RKO (cell line): ENCODE results near the gene HESX1.
A peak's percentile ranks its signal among the peaks of the same experiment; 100 is the strongest.

Experiments used
- DNase-seq: peaks from one replicate; pipeline ENCODE4 v3.0.0-alpha.2; 2016; ENCODE audit warnings: low spot score

HESX1 gene

DNA sequence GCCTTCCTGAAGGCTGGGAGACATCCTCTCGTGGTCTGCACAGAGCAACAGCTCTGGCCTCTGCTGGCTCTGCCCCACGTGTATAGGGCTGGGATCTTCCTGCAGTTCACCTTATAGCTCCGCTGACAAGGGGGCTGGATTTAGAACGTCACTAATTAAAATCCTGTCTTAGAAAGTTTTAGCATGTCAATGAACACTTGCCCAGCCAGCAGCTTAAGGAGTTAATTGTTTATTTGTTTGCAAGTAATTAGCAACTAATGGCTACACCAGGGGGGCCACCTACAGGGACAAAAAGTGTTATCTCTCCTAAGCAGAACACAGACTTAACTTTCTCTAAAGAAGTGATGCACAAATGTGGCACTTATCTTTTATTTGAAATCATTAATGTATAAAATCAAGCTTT is at the start of gene HESX1:
TSS of gene HESX1 (minus strand) at position 84 of the 403 bp plus-strand sequence. CDS start at position 24, 60 bp downstream.
- no peak for DNase-seq

DNA sequence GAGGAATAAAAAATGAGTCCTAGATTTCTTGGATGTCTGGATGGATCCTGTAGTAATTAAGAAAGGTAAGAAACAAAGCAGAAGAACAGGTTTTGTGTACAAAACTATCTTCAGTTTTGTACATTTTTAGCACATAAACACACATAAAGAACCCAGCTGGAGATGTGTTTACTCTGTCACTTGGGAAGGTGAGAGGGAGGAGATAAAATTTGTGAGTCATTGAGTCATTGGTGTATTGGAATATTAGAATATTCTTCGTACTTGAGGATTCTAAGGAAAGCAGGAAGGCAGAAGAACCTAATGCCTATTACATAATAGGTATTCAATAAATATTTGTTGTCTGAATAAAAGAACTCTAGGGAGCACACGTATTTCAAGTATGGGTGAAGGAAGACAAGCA is 45.2 kb upstream of the HESX1 start:
- DNase-seq = no peak

GRCh38 chr3:57234613-57235575 is 35.1 kb upstream of the HESX1 start:
- no peak for DNase-seq

DNA sequence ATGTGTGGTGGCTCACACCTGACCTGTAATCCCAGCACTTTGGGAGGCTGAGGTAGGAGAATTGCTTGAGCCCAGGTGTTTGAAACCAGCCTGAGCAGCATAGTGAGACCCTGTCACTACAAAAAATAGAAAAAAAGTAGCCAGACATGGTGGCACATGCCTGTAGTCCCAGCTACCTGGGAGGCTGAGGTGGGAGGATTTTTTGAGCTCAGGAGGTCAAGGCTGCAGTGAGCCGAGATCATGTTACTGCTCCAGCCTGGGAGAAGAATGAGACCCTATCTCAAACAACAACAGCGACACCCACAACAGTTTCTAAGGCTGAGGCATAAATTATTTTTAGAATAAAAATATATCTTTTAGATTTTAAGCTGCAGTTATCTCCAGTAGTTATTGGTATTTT is 34.0 kb upstream of the HESX1 start:
- DNase-seq = no peak

DNA sequence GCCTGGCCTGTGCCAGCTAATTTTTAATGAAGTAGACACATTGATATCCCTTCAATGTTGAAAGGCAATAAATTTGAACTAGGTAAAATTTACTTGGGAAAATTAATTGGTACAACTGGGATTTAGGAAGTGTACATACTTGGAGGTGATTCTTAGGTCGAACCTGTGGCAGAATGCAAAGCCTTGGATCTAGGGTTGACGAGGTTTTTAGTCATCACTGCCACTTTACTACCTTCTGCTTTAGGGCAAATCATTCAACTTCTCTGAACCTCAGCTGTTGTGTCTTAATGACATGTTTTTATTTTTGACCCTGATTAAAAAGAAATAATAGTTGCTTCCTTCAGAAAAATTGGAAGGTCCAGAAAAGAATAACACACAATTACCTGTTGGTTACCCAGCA is 30.2 kb upstream of the HESX1 start:
- no peak for DNase-seq

- peak; percentile 82 for DNase-seq
Measured at GRCh38 chr3:57227930-57228751, 28.4 kb upstream of the HESX1 start.

DNA sequence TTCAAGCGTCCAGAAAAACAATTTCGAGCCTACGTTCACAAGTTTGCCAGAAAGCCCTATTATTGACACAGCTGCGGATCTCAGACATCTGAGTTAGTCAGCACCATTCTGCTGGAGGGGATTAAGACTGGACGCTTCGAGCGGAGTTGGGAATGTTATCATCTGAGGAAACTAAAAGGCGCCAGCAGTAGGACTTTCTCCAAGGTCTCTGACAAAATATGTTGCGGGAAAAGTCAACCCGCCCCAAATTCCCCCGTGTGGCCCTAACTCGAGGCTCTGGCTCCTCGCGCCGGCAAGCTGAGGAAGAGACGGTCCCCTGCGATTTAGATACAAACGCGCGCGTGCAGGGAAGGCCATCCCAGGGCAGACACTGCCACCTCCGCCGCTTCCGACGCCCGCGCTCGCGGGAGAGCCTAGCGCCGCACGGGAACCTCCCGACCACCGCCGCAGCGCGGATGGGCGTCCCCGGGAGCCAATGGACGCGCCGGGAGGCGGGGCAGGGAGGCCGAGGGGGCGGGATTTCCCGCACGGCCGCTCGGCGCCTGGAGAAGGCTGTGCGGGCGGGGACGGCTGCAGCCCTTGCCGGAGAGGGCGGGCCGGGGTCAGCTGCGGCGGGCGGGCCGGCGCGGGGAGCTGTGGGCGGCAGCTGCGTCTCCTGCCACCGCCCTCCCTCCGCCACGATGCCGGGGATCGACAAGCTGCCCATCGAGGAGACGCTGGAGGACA is 27.6 kb upstream of the HESX1 start, which contains the start of gene APPL1:
TSS of gene APPL1 (plus strand) at position 526 of the 726 bp plus-strand sequence. CDS start at position 681, 155 bp downstream.
- DNase-seq = peak; percentile 85

- DNase-seq = no peak
Measured at GRCh38 chr3:57226176-57226575, 26.4 kb upstream of the HESX1 start.

GRCh38 chr3:57224856-57225255 is 25.1 kb upstream of the HESX1 start:
- no peak for DNase-seq

GRCh38 chr3:57221883-57222282 is 22.1 kb upstream of the HESX1 start:
- DNase-seq = peak; percentile 59

GRCh38 chr3:57206423-57206822 is 6.6 kb upstream of the HESX1 start:
- DNase-seq = no peak

DNA sequence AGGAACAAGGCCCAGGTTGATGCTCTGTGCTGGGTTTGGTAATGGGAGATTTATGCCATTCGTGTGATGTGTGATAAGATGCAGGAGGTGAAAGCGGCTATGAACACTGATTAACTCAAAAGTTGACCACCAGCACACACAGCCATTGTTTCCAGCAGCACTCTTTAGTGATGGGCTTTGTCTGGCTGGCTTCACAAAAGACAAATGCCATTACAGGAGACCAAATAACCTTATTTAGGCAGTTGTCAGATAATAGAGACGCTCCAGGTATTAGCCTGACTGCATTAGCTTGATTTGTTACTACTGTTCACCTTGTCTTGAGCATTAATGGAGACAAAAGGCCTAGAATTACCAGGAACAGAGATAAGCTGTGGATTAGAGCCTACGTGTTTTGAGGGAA is 5.1 kb downstream of the HESX1 start:
- no peak for DNase-seq

DNA sequence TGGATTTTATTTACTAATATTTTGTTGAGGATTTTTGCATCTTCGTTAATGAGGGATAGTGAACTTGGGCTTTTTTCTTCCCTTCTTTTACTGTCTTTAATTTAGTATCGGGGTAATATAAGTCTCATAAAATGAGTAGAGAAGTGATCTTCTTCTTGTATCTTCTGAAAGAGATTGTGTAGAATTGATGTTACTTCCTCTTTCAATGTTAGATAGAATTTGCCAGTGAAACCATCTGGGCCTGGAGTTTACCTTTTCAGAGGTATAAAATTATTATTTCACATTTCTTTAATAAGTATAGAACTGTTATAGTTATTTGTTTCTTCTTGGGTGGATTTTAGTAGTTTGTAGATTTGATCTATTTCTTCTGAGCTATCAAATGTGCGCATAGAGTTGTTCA is 7.8 kb downstream of the HESX1 start:
- DNase-seq = no peak

GRCh38 chr3:57184526-57184925 is 15.3 kb downstream of the HESX1 start:
- DNase-seq = no peak

- peak; percentile 38 for DNase-seq
Measured at GRCh38 chr3:57179580-57180410, 20.0 kb downstream of the HESX1 start.

- no peak for DNase-seq
Measured at GRCh38 chr3:57176045-57176444, 23.7 kb downstream of the HESX1 start.

DNA sequence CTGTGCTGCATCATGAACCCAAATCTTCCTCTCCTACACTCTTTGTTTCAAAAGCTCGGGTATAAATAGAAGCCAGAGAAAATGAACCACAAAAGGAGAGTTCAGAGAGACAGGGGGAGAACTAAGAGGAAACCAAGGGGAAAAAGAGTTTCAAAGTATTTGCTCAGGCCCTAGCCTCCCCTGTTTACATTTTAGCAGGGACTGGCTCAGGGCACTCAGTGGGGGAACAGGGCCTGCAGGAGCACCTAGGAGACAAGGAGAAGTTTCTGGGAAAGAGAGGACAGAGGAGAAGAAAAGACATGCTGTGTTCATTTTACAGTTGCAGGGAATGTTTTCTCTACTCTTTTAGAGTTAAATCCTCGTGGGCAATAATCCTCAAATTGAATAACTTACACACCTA is 26.1 kb downstream of the HESX1 start:
- no peak for DNase-seq

GRCh38 chr3:57170946-57171345 is 28.8 kb downstream of the HESX1 start:
- DNase-seq = no peak

- peak; percentile 62 for DNase-seq
Measured at GRCh38 chr3:57169872-57170623, 29.7 kb downstream of the HESX1 start.

GRCh38 chr3:57169108-57169507 is 30.7 kb downstream of the HESX1 start:
- DNase-seq = no peak
